HEK293T (cell line): Measurements from ENCODE around the gene COL6A3.

ENCODE experiments used
- FOXA1 ChIP-seq: fragments of 450-650 bp; IDR thresholded peaks from 2 replicates; pipeline ENCODE4 v1.6.1; 2016; ENCODE audit warnings: mild to moderate bottlenecking
- FOXK2 ChIP-seq: fragments of 450-650 bp; IDR thresholded peaks from 2 replicates; pipeline ENCODE4 v1.6.1; 2016; ENCODE audit warnings: mild to moderate bottlenecking
- HDGF ChIP-seq: fragments of 450-650 bp; IDR thresholded peaks from 2 replicates; pipeline ENCODE4 v1.6.1; 2017; ENCODE audit warnings: antibody characterized with exemption, borderline replicate concordance
- SP1 ChIP-seq: fragments of 450-650 bp; IDR thresholded peaks from 2 replicates; pipeline ENCODE4 v1.6.1; 2017
- SUZ12 ChIP-seq: fragments of 450-650 bp; IDR thresholded peaks from 2 replicates; pipeline ENCODE4 v1.6.1; 2016; ENCODE audit warnings: mild to moderate bottlenecking
- TF ChIP-seq, protein P1 (sequence below): fragments of 450-650 bp; IDR thresholded peaks from 2 replicates; pipeline ENCODE4 v1.6.1; 2016

DNA sequence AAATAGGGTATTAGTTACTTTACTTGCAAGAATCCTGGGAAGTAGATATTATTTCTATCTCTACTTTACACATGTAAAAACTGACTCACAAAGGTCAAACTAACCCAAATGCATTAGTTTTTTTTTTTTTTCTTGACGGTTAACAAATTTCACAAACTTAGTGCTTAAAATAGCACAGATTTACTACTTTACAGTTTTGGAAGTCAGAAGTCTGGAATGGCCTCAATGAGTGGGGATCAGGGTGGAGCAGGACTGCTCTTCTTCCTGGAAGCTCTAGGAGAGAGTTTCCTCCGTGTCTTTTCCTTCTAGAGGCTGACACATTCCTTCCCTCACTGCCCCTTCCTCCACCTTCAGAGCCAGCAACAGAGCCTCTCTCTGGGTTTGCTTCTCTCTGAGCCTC, 117.2 kb downstream of the COL6A3 start:
- TF ChIP-seq FOXA1 = no peak
- TF ChIP-seq SP1 = no peak
- no peak for TF ChIP-seq HDGF
- TF ChIP-seq, protein P1, sequence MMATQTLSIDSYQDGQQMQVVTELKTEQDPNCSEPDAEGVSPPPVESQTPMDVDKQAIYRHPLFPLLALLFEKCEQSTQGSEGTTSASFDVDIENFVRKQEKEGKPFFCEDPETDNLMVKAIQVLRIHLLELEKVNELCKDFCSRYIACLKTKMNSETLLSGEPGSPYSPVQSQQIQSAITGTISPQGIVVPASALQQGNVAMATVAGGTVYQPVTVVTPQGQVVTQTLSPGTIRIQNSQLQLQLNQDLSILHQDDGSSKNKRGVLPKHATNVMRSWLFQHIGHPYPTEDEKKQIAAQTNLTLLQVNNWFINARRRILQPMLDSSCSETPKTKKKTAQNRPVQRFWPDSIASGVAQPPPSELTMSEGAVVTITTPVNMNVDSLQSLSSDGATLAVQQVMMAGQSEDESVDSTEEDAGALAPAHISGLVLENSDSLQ = no peak
- no peak for TF ChIP-seq FOXK2
- no peak for TF ChIP-seq SUZ12
